GM19035 (cell line): ENCODE data around the gene TNC.

ENCODE experiments used
- ATAC-seq: cut with Tn5 transposase; IDR thresholded peaks from one replicate; pipeline ENCODE4 v1.9.1; 2021; ENCODE audit not compliant: unreplicated experiment

TNC gene

DNA sequence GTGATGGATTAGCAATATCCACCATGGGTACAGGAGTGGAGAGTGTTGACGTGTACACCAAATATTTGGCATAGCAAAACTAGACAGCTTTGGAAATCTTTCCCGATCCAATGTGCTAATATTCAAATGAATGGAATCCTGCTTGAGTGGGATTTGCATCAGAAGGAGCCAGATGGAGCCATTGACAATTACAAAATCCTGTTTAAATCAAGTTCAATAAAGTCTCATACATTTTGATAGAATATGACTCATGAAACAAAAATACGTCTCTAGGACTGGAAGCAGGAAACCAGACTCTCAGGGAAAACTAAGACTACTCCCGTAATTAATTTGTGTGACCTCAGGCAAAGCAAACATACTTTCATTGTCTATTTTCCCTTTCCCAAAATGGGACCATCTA lies 13.0 kb downstream of the TNC start:
- ATAC-seq = no peak

DNA sequence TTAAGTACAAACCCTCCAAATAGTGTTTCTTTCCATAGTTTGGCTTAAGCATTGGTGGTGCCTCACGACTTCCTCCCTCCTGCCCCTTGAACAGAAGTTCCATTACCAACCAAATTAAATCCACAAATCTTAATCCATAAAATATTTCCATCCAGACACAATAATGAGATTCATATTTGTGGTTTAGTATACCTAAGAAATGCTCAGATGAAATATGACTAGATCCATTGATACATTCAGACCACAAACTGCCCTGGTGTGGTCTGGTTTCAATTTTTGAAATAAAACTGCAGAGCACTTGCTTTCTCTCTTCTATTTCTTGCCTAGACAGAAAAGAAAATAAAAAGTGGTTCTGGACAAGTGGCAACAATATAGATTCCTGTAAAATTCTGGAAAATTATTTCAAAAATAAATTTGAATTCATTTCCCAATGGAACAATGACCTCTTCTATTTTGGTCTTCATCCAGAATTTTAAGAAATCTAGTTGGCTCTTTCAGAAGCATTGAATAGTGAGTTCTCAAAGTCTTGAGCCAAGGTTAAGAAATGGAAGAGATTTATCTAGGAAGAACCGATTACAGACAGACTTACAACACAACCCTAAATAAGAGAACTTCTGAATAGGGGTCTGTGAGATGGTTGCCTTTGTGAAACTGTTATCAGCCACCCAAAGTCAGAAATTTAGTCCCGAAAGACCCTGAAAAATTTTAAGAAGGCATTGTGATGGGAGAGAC lies 14.0 kb downstream of the TNC start:
- no peak for ATAC-seq

DNA sequence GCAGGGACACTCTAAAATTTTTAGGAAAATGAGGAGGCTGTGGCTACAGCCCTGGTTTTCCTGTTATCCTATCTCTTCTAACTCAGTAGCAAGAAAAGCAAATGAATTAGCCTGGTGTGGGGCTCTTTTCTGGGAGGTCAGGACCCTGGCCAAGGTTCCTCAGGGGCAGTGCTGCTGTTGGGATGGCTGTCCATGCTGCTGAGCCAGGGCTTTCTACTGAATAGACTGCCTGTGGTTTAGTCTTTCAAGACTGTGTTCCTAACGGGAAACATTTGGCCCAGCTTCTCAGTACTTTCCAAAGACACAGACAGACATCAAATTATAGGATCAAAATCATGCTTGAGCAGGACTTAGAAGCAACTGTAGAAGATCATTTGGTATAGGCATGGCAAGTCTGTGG lies 18.1 kb downstream of the TNC start:
- no peak for ATAC-seq

DNA sequence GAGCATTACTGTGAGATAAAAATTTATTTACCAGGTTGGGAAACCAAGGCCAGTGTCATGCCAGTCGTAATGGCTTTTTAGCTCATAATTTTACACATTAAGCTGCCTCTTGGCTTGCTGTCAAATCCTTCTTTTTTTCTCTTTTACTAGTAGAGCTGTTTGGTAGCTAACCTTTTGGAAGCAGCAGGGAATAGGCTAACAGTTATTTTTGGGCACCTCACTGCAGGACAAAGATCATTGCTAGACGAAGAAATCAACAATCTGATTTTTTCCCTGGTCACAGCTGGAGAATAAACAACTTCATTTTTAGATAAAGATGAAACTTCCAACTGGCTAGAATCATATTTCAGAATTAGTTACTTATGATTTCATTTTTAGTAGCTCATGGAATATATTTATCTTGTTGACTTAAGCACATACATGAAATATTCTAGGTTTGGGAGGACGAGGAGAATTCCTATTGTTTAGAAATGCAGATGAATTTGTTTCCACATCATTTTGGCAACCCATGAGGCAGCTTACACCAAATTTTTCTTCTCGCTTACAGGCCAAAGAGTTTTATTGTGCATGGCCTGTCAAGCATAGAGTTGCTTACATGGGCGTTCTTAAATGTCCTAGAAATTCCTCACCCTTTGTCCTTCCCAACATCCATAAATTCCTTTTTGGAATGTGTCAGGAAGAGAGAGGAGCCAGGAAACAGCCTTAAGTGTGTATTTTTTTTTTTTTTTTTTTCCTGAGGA lies 19.6 kb downstream of the TNC start:
- no peak for ATAC-seq

DNA sequence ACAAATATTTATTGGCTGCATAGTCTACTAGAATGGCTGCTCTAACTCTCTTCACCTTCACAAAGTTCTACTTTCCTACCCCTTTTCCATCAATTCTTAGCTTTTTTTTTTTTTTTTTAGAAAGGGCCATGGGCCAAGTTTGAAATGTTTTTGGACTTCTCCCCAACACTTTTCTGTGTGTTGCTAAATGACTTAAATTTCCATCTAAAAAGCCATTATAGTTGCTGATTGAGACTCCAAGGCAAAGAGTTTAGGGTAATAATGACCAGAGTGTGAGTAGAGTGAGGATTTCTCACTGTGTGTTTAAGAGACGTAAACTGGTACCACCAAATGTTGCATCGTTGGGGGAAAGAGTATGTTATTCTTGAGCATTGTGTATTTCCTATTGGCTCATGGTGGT lies 24.4 kb downstream of the TNC start:
- no peak for ATAC-seq

DNA sequence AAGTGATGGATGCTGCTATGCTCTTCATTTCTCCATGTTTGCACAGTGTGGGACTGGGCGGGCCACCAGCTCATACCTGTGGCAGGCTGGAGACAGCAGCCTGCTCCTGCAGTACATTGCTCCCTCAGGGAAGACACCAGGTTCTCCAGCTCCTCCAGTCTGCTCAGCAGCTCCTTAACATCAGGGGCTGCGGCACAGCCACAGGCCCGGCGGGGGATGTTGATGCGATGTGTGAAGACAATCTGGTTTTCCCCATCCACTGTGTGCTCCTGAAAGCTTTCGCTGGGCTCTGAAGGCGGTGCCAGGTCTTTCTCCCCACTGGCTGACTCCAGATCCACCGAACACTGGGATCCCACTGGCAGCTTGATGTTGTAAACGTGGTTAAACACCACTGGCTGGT lies 27.5 kb downstream of the TNC start:
- ATAC-seq = no peak

DNA sequence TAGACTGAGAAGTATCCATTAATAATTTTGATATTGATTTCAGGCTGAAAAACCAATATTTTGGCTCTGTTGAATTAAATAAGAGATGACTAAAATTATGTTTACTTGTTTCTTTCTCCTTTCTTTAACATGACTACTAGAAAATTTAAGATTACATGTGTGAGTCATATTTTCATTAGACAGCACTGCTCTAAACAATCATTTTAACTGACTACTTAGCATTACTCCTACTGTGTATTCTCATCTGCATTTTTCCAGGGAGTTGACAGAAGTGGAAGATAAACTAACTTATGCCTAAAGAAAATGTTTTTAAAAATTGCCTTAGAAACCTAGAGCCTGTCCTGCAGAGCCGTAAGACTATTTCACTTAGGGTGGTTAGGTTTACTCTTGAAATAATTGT lies 29.1 kb downstream of the TNC start:
- ATAC-seq = no peak

DNA sequence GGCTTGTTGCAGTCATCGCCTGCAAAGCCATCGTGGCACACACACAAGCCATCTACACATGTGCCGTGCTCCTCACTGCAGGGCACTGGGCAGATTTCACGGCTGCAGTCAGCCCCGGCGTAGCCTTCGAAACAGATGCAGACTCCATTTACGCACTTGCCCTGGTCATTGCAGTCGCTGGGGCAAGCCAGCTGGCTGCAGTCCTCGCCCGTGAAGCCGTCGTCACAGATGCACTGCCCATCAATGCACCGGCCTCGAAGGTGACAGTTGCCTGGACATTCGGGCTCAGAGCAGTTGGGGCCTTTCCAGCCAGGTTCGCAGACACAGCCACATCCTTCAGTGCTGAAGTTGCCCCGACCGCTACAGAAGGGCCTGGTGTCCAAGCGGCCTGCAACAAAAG lies 31.1 kb downstream of the TNC start:
- ATAC-seq = no peak

DNA sequence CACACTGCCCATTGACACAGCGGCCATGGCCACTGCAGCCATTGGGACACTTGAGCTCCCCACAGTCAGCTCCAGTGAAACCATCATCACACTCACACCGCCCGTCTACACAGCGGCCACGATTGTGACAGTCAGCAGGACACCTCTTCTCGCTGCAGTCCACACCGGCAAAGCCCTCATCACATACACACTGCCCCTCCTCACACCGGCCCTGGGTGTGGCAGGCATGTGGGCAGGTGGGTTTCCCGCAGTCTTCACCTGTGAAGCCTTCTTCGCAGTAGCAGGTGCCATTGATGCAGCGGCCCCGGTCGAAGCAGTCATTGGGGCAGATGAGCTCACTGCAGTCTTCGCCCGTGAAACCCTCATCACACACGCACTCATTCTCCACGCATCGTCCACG lies 31.5 kb downstream of the TNC start:
- no peak for ATAC-seq

DNA sequence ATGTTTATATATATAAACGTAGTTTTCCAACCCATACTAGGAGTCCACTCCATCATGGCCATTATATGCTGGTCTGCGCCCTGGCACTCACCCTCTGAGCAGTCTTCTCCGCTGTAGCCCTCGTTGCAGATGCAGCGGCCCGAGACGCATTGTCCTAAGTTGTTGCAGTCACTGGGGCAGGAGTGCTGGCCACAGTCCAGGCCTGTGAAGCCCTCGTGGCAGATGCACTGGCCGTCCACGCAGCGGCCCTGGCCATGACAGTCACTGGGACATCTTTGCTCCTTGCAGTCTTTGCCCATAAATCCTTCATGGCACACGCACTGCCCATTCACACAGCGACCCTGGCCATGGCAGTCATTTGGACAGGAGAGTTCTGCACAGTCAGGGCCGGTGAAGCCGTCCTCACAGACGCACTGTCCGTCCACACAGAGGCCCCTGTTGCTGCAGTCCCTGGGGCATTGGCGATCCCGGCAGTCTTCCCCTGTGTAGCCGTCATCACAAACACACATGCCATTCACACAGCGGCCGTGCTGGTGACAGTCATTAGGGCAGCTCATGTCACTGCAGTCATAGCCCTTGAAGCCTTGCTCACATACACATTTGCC lies 32.1 kb downstream of the TNC start:
- no peak for ATAC-seq

DNA sequence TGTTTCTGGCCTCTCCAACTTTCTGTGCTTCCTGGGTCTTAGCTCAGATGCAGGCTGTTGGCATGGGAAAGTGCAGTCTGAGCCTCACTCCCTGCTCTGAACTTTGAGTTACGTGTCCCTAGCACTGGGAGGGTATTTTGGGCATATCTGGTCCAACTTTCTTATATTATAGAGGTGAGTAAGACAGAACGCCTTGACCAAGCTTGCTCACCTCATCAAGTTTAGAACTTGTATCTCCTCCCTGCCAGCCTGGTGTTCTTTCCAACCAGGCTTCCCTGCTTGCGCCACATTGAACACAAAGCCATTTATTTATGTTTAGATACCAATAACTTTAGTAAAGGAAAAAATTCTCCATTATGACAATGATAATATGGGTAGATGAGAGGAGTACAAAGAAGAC lies 33.2 kb downstream of the TNC start:
- ATAC-seq = no peak

DNA sequence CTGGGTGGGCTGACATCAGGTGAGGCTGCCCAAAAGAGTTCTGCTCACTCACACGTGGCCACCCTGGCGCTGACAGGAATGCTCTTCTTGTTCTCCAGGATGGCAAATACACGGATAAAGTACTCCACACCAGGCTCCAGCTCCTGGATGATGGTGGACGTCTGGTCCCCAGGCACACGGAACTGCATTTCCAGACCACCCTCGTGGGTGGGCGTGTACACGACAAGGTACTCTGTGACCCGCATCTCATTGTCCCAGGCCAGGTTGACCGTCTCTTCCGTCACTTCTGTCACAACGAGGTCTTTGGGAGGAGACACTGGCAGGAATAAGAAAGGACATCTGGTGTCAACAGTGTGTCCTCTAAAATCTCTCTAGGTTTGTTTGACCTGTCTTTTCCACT lies 33.8 kb downstream of the TNC start:
- no peak for ATAC-seq

DNA sequence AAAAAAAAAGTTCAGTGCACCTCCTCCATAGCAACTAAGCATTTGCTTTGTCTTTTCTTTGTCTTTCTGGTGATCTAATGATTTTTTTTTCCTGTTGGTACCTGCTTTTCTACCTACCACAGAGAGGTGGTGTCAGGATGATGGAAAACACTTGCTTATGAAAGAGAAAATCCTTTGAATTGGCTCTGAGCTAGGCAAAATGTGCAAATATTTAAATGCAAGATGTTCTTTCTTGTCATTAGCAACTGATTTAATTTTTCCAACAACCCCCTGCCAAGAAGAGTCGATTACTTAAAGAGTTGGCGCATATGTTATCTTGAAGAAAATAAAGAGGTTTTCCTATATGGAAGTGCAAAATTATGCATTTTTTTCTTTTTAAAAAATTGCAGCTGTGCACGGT lies 37.7 kb downstream of the TNC start:
- no peak for ATAC-seq

DNA sequence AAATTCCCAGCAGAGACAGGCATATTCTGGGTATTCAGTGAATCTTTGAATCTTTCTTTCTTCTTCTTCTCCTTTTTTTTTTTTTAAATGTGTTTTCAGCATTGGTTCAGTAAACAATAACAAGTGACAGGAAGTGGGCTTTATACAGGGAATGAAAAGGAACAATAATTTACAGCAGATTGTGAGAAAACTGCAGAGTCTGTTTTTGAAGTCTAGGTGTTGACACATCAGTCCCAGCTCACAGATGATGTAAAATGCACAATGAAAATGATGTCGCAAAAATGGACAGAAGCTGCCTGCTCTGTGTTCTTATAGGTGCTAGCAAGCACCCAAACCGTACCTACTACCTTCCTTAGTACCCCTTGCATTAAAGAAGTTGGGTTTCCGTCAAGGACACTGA lies 38.8 kb downstream of the TNC start:
- no peak for ATAC-seq

DNA sequence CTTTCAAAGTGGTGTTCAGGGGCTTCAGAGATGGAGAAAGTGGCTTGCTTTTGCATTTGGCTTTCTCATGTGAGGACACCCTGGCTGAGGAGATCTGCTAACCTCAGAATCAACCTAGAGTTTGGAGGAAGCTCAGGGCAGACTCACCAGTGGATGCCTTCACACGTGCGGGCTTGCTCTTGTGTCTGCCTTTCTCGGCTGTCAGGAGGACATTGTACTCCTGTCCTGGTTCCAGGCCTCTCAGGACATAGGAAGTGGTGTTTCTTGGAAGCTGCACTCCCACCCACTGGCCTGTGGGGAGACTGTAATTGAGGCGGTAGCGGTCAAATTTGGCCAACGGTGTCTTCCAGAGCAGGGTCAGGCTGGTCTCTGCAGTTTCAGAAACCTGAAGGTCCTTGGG lies 44.5 kb downstream of the TNC start:
- no peak for ATAC-seq

DNA sequence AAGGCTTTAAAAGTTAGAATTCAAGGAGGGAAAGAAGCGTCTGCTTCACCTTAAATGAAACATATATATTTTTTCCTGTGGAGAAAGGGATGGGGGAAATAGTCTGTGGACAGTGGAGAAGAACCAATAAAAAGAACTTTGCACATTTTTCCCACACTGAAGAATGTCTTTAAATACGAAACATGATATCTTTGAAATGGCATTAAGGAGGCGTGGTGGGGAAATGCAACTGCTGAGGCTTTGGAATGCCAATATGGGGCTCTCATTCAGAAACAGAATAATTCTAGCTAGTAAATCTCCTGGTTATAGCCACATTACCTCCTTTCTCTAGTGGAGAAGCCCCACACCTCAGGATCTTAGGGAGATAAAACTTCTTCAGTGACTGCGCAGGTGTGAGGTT lies 46.8 kb downstream of the TNC start:
- no peak for ATAC-seq

DNA sequence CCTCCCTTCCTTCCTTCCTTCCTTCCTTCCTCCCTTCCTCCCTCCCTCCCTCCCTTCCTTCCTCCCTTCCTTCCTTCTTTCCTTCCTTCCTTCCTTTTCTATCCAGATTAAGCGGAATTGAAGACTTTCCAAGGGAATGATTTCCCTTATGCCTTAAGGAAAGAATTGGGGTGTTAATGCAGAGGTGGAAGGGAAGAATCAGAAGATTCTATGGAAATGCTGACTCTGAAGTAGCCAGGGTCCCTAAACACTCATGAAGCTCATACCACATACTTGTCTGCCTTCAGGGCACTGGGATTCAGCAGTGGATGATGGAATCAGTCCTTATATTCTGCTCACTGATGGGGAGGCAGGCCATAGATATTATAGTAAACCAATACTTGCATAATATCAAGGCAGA lies 48.2 kb downstream of the TNC start:
- no peak for ATAC-seq

DNA sequence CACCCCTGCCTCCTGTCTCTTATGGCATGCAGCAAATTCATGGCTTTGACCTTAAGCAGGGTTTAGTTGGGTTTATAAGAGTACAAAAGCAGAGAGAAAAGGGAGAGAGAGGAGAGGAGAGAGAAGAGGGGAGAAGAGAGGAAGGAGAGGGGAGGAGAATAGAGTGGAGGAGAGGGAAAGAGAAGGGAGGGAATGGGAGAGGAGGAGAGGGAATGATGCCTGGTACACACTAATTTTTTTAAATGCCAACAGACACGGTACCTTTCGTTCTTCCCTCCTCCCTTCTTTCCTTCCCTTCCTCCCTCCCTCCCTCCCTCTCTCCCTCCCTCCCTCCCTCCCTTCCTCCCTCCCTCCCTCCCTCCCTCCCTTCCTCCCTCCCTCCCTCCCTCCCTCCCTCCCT lies 48.7 kb downstream of the TNC start:
- no peak for ATAC-seq

DNA sequence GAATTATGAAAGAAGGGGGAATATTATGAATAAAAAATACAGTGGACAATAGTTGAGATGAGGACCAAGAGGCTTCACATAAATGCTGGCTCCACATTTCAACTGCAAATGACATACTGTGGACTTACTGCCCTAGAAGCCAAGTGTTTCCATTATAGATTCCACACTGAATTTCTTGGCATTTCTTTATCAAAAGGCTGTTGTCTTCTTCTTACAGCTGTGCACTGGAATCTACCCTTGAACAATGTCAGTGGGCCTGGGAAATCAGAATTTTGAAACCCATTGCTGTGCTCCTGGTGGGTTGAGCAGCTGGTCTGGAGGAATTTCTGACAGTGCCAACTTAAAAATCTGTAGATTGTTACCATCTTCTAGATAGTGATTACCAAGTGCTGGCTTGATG lies 49.9 kb downstream of the TNC start:
- ATAC-seq = no peak

DNA sequence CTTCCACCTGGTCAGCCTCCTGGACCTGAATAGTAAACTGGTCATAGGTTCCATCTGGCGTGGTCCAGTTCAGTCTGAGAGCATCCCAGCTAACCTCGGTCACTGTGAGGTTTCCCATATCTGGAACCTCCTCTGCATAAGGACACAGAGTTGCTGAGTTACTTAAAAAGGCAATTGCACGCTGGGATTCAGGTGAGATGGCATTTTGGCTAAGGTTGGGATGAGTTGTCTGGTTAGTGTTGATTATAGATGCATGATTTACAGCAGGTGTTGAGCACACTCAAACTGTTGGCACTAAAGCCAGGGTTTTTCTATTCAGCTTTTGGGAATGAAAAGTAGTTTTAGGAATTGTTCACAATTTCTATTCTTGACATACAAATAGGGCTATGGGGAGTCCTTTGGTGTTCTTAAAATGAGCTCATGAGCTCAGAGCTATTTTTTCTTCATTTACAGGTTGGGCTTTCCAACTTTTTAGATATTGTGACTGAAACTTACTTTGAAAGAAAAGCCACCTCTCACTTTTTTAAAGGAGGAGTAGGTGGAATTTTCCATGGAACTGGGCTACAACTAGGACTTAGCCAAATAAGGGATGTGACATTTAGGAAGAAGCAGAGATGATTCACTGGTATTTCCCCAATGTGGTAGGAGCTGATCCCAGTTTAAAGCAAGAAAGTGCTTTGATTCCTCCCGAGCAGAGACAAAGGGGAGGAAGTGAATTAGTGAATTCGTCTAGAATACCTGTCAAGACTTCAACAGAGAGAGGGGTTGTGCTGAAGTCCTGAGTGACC lies 54.7 kb downstream of the TNC start:
- no peak for ATAC-seq

DNA sequence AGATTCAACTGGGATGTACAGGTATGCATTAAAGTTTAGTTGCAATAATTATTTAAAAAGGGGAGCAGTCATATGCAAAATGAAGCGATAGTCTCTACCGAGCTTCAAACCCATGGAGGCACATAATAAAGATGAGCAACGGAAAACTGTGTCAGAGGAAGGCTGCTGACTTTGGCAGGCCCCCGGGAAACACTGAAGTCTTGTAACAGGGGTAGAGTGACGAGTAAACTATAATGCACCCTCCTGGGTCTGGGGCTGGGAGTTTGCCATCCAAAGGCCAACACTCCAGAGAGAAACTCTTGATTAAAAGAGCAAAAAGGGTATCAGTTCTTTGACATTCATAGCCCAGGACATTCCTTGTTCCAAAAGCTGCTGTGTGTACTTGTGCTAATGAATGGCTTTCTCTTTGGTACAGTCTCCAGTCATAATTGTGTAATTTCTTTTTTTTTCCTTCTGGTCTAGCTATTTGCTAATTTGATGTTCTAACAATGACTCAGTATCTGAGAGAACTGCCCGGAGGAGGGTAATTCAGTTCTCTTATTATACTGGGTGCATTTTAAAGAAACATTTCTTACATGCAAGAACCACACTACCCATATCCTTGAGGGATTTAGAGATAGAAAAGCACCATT lies 59.2 kb downstream of the TNC start:
- no peak for ATAC-seq
